Measurements from ENCODE around the gene ACADVL.
"Not testable (repeated sequence)": the region's sequence is repeated elsewhere in the genome, so short reads cannot be mapped to it uniquely, and the experiment has no call there.

Gene ACADVL

DNA sequence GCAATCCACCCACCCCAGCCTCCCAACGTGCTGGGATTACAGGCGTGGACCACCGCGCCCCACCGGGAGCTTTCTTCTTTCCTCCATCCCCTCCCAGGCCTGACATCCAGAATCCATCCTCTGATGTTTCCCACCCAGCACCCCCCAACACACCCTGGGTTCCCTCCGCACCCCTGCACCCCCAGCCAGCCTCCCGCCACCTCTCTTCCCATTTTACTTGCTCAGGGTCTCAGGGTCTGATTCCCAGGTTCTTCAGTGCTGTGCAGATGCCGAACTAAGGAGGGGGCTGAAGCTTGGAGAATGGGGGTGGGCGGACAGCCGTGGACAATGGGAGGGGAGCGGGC, 40.8 kb upstream of the ACADVL start:
- Histone ChIP-seq H3K4me3 (ENCODE audit: extremely low read depth, insufficient read depth, low read length, poor library complexity, severe bottlenecking) (no peak overlapping the region), H3K27ac (ENCODE audit: low read depth, low read length, severe bottlenecking) (no peak overlapping the region), H3K4me1 (ENCODE audit: control insufficient read depth, insufficient read depth, low read length, poor library complexity, severe bottlenecking) (peaks cover 4% of the 10 kb centered on the region), H3K36me3 (ENCODE audit: control insufficient read depth, insufficient read depth, low read length) (no peaks in the 10 kb centered on the region), H3K9me3 (ENCODE audit: control insufficient read depth, low read length) (no peaks in the 10 kb centered on the region)
- 80 to 95% methylated on average over 5 to 10 of the region's 11 CpGs for WGBS, 2 experiments (ENCODE audit: insufficient coverage in 2 of 2)

GRCh38 chr17:7179317-7180254, 40.2 kb upstream of the ACADVL start, which contains the start of gene ASGR1:
ASGR1 (minus strand) TSS chr17:7179370; CDS start chr17:7178563, 807 bp downstream.
- H3K4me3 ChIP-seq (ENCODE audit: extremely low read depth, insufficient read depth, low read length, poor library complexity, severe bottlenecking): peak within 1 kb of the TSS; percentile 51
- no peaks in the 10 kb centered on the region for H3K9me3 ChIP-seq (ENCODE audit: control insufficient read depth, low read length)
- no peaks in the 10 kb centered on the region for H3K36me3 ChIP-seq (ENCODE audit: control insufficient read depth, insufficient read depth, low read length)
- WGBS, 2 experiments (ENCODE audit: insufficient coverage in 2 of 2): 81 to 83% methylated on average over 16 of the region's 20 CpGs
- peaks cover 4% of the 10 kb centered on the region for H3K4me1 ChIP-seq (ENCODE audit: control insufficient read depth, insufficient read depth, low read length, poor library complexity, severe bottlenecking)
- peak within 1 kb of the TSS; percentile 67 for H3K27ac ChIP-seq (ENCODE audit: low read depth, low read length, severe bottlenecking)

- not testable (repeated sequence) for H3K9me3 ChIP-seq (ENCODE audit: control insufficient read depth, low read length); H3K4me3 ChIP-seq (ENCODE audit: extremely low read depth, insufficient read depth, low read length, poor library complexity, severe bottlenecking); H3K36me3 ChIP-seq (ENCODE audit: control insufficient read depth, insufficient read depth, low read length); H3K27ac ChIP-seq (ENCODE audit: low read depth, low read length, severe bottlenecking); H3K4me1 ChIP-seq (ENCODE audit: control insufficient read depth, insufficient read depth, low read length, poor library complexity, severe bottlenecking)
- WGBS, 2 experiments (ENCODE audit: insufficient coverage in 2 of 2): 83 to 100% methylated on average over 1 to 2 of the region's 2 CpGs
Measured at GRCh38 chr17:7182101-7182500, 37.6 kb upstream of the ACADVL start.

DNA sequence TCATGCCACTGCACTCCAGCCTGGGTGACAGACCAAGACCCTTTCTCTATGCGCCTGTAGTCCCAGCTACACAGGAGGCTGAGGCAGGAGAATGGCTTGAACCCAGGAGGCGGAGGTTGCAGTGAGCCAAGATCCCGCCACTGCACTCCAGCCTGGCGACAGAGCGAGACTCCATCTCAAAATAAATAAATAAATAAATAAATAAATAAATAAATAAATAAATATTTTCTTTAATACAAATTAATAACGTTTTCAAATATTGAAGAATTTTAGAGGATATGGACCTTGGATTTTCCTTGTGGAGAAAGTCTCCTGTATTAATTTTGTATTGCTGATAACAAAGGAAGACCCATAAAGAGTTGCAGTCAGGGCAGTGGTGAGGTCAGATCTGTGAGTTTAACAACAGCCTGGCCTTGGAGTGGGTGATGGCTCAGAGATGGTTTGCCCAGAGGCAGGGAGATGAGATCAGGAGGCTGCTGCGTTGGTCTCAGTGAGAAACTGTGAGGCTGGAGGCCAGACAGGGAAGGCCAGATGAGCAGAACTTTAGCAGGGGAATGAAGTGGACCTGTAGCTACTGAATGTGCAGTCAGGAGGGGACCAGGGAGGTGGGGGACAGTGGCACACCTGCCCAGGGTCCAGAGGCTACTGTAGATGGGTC, 36.2 kb upstream of the ACADVL start:
- no peak overlapping the region for H3K27ac ChIP-seq (ENCODE audit: low read depth, low read length, severe bottlenecking)
- H3K4me3 ChIP-seq (ENCODE audit: extremely low read depth, insufficient read depth, low read length, poor library complexity, severe bottlenecking): no peak overlapping the region
- 43 to 73% methylated on average over 1 to 2 of the region's 7 CpGs for WGBS, 2 experiments (ENCODE audit: insufficient coverage in 2 of 2)
- no peaks in the 10 kb centered on the region for H3K4me1 ChIP-seq (ENCODE audit: control insufficient read depth, insufficient read depth, low read length, poor library complexity, severe bottlenecking)
- H3K36me3 ChIP-seq (ENCODE audit: control insufficient read depth, insufficient read depth, low read length): peaks cover 12% of the 10 kb centered on the region
- H3K9me3 ChIP-seq (ENCODE audit: control insufficient read depth, low read length): no peaks in the 10 kb centered on the region

DNA sequence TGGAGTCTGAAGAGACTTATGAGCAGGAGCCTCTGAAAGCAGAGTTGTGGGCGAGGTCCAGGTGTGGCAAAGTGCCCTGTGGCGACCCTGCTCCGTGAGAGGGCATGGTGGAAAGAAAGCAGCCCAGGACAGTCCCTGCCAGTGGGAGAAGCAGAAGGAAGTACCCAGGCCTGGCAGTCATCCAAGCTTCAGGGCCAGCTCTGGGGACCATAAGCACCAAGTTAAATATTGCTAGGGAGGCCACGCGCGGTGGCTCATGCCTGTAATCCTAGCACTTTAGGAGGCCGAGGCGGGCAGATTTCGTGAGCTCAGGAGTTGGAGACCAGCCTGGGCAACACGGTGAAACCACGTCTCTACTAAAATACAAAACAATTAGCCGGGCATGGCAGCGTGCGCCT, 35.6 kb upstream of the ACADVL start:
- no peaks in the 10 kb centered on the region for H3K4me1 ChIP-seq (ENCODE audit: control insufficient read depth, insufficient read depth, low read length, poor library complexity, severe bottlenecking)
- 90 to 93% methylated on average over 11 to 14 of the region's 14 CpGs for WGBS, 2 experiments (ENCODE audit: insufficient coverage in 2 of 2)
- H3K27ac ChIP-seq (ENCODE audit: low read depth, low read length, severe bottlenecking): no peak overlapping the region
- no peaks in the 10 kb centered on the region for H3K9me3 ChIP-seq (ENCODE audit: control insufficient read depth, low read length)
- H3K4me3 ChIP-seq (ENCODE audit: extremely low read depth, insufficient read depth, low read length, poor library complexity, severe bottlenecking): no peak overlapping the region
- H3K36me3 ChIP-seq (ENCODE audit: control insufficient read depth, insufficient read depth, low read length): peaks cover 13% of the 10 kb centered on the region

DNA sequence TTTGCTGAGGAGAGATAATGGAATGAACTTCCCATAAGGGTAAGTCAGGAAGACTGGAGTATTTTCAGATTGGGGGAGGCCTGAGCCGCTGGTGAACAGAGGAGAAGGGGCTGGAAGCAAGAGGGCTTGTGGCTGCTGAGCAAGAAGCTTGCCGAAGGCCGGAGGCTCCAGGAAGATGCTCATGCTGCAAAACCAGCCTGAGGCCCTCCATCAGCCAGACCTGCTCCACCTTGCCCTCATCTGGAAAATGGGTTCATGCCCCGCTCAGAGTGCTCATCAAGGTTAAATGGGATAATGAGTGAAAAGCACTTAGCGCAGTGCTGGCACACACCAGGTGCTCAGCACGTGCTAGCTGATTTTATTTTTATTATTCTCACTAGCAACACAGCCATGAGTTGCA, 35.1 kb upstream of the ACADVL start:
- H3K4me1 ChIP-seq (ENCODE audit: control insufficient read depth, insufficient read depth, low read length, poor library complexity, severe bottlenecking): no peaks in the 10 kb centered on the region

DNA sequence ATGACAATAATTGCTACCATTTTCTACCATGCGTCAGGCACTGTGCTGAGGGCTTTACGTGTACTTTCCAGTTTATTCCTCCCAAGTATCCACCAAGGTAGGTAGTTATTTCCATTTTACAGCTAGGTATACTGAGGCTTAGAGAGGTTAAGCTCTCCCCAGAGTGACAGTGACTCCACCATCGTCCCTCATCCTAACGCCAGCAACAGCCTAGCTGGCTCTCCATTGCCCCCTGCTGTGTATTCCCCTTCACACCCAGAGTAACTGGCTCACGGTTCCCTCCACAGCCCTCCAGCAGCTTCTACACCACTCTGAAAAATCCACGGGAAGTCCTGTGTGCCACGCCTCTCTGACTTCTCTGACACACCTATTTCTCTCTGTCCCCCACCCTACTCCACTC, 33.5 kb upstream of the ACADVL start:
- WGBS, 2 experiments (ENCODE audit: insufficient coverage in 2 of 2): 88 to 91% methylated on average over 5 to 7 of the region's 7 CpGs
- no peaks in the 10 kb centered on the region for H3K9me3 ChIP-seq (ENCODE audit: control insufficient read depth, low read length)
- no peak overlapping the region for H3K4me3 ChIP-seq (ENCODE audit: extremely low read depth, insufficient read depth, low read length, poor library complexity, severe bottlenecking)
- H3K4me1 ChIP-seq (ENCODE audit: control insufficient read depth, insufficient read depth, low read length, poor library complexity, severe bottlenecking): no peaks in the 10 kb centered on the region
- no peak overlapping the region for H3K27ac ChIP-seq (ENCODE audit: low read depth, low read length, severe bottlenecking)
- H3K36me3 ChIP-seq (ENCODE audit: control insufficient read depth, insufficient read depth, low read length): peaks cover 31% of the 10 kb centered on the region

More for the DNA sequence above, 35.1 kb upstream of the ACADVL start:
- H3K36me3 ChIP-seq (ENCODE audit: control insufficient read depth, insufficient read depth, low read length): peaks cover 18% of the 10 kb centered on the region
- 98 to 100% methylated on average over 4 of the region's 6 CpGs for WGBS, 2 experiments (ENCODE audit: insufficient coverage in 2 of 2)
- H3K4me3 ChIP-seq (ENCODE audit: extremely low read depth, insufficient read depth, low read length, poor library complexity, severe bottlenecking): no peak overlapping the region
- H3K9me3 ChIP-seq (ENCODE audit: control insufficient read depth, low read length): no peaks in the 10 kb centered on the region
- no peak overlapping the region for H3K27ac ChIP-seq (ENCODE audit: low read depth, low read length, severe bottlenecking)

- peaks cover 64% of the 10 kb centered on the region for H3K36me3 ChIP-seq (ENCODE audit: control insufficient read depth, insufficient read depth, low read length)
- 95 to 97% methylated on average over 10 to 12 of the region's 14 CpGs for WGBS, 2 experiments (ENCODE audit: insufficient coverage in 2 of 2)
- no peak overlapping the region for H3K27ac ChIP-seq (ENCODE audit: low read depth, low read length, severe bottlenecking)
- no peaks in the 10 kb centered on the region for H3K9me3 ChIP-seq (ENCODE audit: control insufficient read depth, low read length)
- H3K4me1 ChIP-seq (ENCODE audit: control insufficient read depth, insufficient read depth, low read length, poor library complexity, severe bottlenecking): no peaks in the 10 kb centered on the region
- no peak overlapping the region for H3K4me3 ChIP-seq (ENCODE audit: extremely low read depth, insufficient read depth, low read length, poor library complexity, severe bottlenecking)
Measured at GRCh38 chr17:7190276-7190917, 29.3 kb upstream of the ACADVL start.

GRCh38 chr17:7191069-7191468, 28.7 kb upstream of the ACADVL start:
- Histone ChIP-seq H3K36me3 (ENCODE audit: control insufficient read depth, insufficient read depth, low read length) (peaks cover 70% of the 10 kb centered on the region), H3K9me3 (ENCODE audit: control insufficient read depth, low read length) (no peaks in the 10 kb centered on the region)
- WGBS, 2 experiments (ENCODE audit: insufficient coverage in 2 of 2): 90 to 97% methylated on average over 9 of the region's 12 CpGs

DNA sequence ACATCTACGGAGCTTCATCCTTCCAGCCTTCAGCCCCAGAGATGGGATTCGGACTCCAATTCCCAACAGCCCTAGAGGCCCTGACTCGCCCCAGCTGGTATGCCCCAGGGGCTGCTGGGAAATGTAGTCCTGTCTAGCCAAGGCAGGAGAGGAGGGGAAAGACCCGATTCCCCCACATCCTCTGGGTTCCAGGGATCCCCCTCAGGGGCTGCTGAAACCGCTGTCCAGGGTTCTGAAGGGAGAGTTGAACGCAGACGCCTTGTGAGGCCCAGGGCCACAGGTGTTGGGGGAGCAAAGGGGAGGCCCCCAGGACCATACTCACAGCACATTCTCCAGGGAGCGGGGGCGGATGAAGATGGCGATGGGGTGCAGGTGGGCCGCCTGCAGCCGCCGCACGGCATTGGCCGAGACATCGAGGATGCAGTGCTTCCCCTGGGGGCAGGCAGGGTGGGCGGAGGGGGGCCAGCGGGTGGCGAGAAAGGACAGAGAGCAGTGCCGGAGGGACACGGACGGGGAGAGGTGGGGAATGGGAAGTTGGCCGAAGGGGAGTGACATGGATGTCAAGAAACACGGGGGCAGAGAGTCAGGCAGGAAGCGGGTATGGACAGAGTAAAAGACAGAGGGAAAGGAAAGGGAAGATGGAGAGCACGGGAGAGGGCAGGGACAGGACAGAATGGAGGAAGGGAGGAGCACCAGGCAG, 28.0 kb upstream of the ACADVL start:
- Histone ChIP-seq H3K4me3 (ENCODE audit: extremely low read depth, insufficient read depth, low read length, poor library complexity, severe bottlenecking) (no peak overlapping the region), H3K36me3 (ENCODE audit: control insufficient read depth, insufficient read depth, low read length) (peaks cover 71% of the 10 kb centered on the region), H3K27ac (ENCODE audit: low read depth, low read length, severe bottlenecking) (peak overlapping the region; percentile 29), H3K4me1 (ENCODE audit: control insufficient read depth, insufficient read depth, low read length, poor library complexity, severe bottlenecking) (no peaks in the 10 kb centered on the region), H3K9me3 (ENCODE audit: control insufficient read depth, low read length) (no peaks in the 10 kb centered on the region)
- WGBS, 2 experiments (ENCODE audit: insufficient coverage in 2 of 2): 90 to 91% methylated on average over 19 to 25 of the region's 26 CpGs

More at GRCh38 chr17:7191069-7191468, 28.7 kb upstream of the ACADVL start:
- Histone ChIP-seq H3K27ac (ENCODE audit: low read depth, low read length, severe bottlenecking) (no peak overlapping the region), H3K4me1 (ENCODE audit: control insufficient read depth, insufficient read depth, low read length, poor library complexity, severe bottlenecking) (no peaks in the 10 kb centered on the region), H3K4me3 (ENCODE audit: extremely low read depth, insufficient read depth, low read length, poor library complexity, severe bottlenecking) (no peak overlapping the region)
